Spleen (tissue), 7 donors: ENCODE data around the gene TMEM186.

Experiments
- CTCF ChIP-seq, 11 experiments: fragments of 200-600 bp in 7 of 11; fragments of 450-650 bp in 4 of 11; sonication (generic) in 4 of 11; IDR thresholded peaks in 8 of 11; conservative IDR thresholded peaks in 3 of 11; 1 replicate in 7 of 11; 2 replicates in 4 of 11; pipeline versions ENCODE4 v1.4.0 to v1.8.0; 2016 to 2021; ENCODE audit warnings: antibody characterized with exemption in 11 of 11, inconsistent platforms in 4 of 11, mild to moderate bottlenecking in 1 of 11
- POLR2A ChIP-seq, 3 donors: fragments of 450-650 bp; IDR thresholded peaks; one replicate each; pipeline ENCODE4 v1.5.1; 2017; ENCODE audit warnings: antibody characterized with exemption in 3 of 3, mild to moderate bottlenecking in 1 of 3
- POLR2AphosphoS5 ChIP-seq, 3 donors: sonication (generic); formaldehyde crosslinking; IDR thresholded peaks; one replicate each; pipeline ENCODE4 v1.5.1; 2017; ENCODE audit warnings: antibody characterized with exemption in 3 of 3
- donor health status: DM: no; HTN: no; CAD: no; lungs with moderate emphysema.
- donor health status: DM: no; HTN: no; CAD: no.
- donor health status: DM: no; HTN: no; CAD: no.

GRCh38 chr16:8768692-8769091 is 28.7 kb downstream of the TMEM186 start:
- TF ChIP-seq CTCF (IDR thresholded peaks at IDR 0.05 in 8 of 11, conservative IDR thresholded peaks at IDR 0.05 in 3 of 11) (no peak), POLR2A (IDR thresholded peaks at IDR 0.05) (no peak), POLR2AphosphoS5 (IDR thresholded peaks at IDR 0.05) (no peak)
